Vagina (tissue), 2 donors: ENCODE data around the gene UBAP2L. TPM values are rescaled to one million over a fixed set of nuclear protein-coding genes. Genes with fewer than 3 reads are reported as not detected.
"Not testable (repeated sequence)": the region's sequence is repeated elsewhere in the genome, so short reads cannot be mapped to it uniquely, and the experiment has no call there.

Experiments
- DNase-seq, 2 donors: peaks; one replicate each; pipeline ENCODE4 v3.0.0-alpha.2; 2017; ENCODE audit errors: extremely low spot score in 2 of 2
- H3K27ac ChIP-seq: fragments of 200-600 bp; sonication (generic); one replicate; pipeline ENCODE4 v1.5.1; 2019
- H3K27me3 ChIP-seq: fragments of 200-600 bp; sonication (generic); one replicate; pipeline ENCODE4 v1.5.1; 2019
- H3K36me3 ChIP-seq, 2 donors: fragments of 200-600 bp; sonication (generic); one replicate each; pipeline ENCODE4 v1.5.1; 2017 to 2019
- H3K4me1 ChIP-seq: fragments of 200-600 bp; sonication (generic); one replicate; pipeline ENCODE4 v1.5.1; 2019
- H3K4me3 ChIP-seq, 2 donors: fragments of 200-600 bp; sonication (generic); 1 replicate in 1 of 2; 2 replicates in 1 of 2; pipeline ENCODE4 v1.5.1; 2016 to 2019
- H3K9me3 ChIP-seq: fragments of 200-600 bp; sonication (generic); one replicate; pipeline ENCODE4 v1.5.1; 2019
- CTCF ChIP-seq, 3 experiments: fragments of 450-650 bp in 2 of 3; fragments of 200-600 bp in 1 of 3; sonication (generic) in 1 of 3; IDR thresholded peaks; one replicate each; pipeline ENCODE4 v1.5.1; 2017 to 2019; ENCODE audit warnings: antibody characterized with exemption in 3 of 3, mild to moderate bottlenecking in 2 of 3, moderate library complexity in 2 of 3
- POLR2A ChIP-seq, 2 donors: fragments of 450-650 bp; IDR thresholded peaks; one replicate each; pipeline ENCODE4 v1.6.1; 2017; ENCODE audit warnings: antibody characterized with exemption in 2 of 2, mild to moderate bottlenecking in 2 of 2, moderate library complexity in 2 of 2
- POLR2AphosphoS5 ChIP-seq, 2 donors: sonication (generic); formaldehyde crosslinking; IDR thresholded peaks; one replicate each; pipeline ENCODE4 v1.9.0; 2017; ENCODE audit warnings: antibody characterized with exemption in 2 of 2, mild to moderate bottlenecking in 2 of 2, low read depth in 1 of 2; ENCODE audit not compliant: insufficient read depth in 1 of 2
- intact Hi-C: fragments of 100-400 bp; cut with DNase I; formaldehyde crosslinking; loops from one replicate; pipeline ENCODE4 v1.15.1; 2023
- microRNA counts, 2 donors: library from miRNA; unstranded; fragments of <30 nt; microRNA quantifications; one replicate each; lab custom pipeline; 2016 to 2017
- microRNA-seq: library from miRNA; unstranded; fragments of <30 nt; microRNA quantifications from one replicate; pipeline ENCODE4, GENCODE V29; 2017; ENCODE audit warnings: borderline number of aligned reads, borderline replicate concordance
- small RNA-seq: library from RNA; depleted of rRNA; stranded (forward); fragments of <200 nt; gene quantifications from one replicate; pipeline ENCODE3, GENCODE V24; 2016
- total RNA-seq: library from RNA; depleted of rRNA; stranded (reverse); fragments of >200 nt; gene quantifications from one replicate; pipeline ENCODE4 v1.2.3, GENCODE V29; 2016

UBAP2L gene
- total RNA-seq, 1 donor from 2014 or later, result 75.9 TPM

GRCh38 chr1:154312229-154313065 is 91.7 kb downstream of the UBAP2L start:
- H3K4me3 ChIP-seq, H3K4me1 ChIP-seq, H3K27me3 ChIP-seq, DNase-seq, intact Hi-C loops, H3K9me3 ChIP-seq, H3K27ac ChIP-seq, H3K36me3 ChIP-seq: not testable (repeated sequence)

GRCh38 chr1:154313066-154313356 is 92.3 kb downstream of the UBAP2L start:
- Histone ChIP-seq H3K9me3 (no peaks in the 10 kb centered on the region), H3K4me1 (no peaks in the 10 kb centered on the region), H3K27ac (no peak overlapping the region), H3K4me3 (no peak overlapping the region), H3K27me3 (no peaks in the 10 kb centered on the region), H3K36me3 (no peaks in the 10 kb centered on the region)
- no peak for DNase-seq
- TF ChIP-seq POLR2A (IDR thresholded peaks at IDR 0.05) (no peak), CTCF (IDR thresholded peaks at IDR 0.05) (no peak)
- intact Hi-C loops, result no loop called here

- H3K4me3 ChIP-seq, intact Hi-C loops, H3K27ac ChIP-seq, DNase-seq, H3K9me3 ChIP-seq, H3K36me3 ChIP-seq, H3K4me1 ChIP-seq, H3K27me3 ChIP-seq: not testable (repeated sequence)
Observed at GRCh38 chr1:154314226-154314625, 93.5 kb downstream of the UBAP2L start.

- Histone ChIP-seq H3K4me3 (no peak overlapping the region), H3K36me3 (no peaks in the 10 kb centered on the region), H3K4me1 (no peaks in the 10 kb centered on the region), H3K27me3 (no peaks in the 10 kb centered on the region), H3K9me3 (no peaks in the 10 kb centered on the region), H3K27ac (no peak overlapping the region)
- intact Hi-C loops, result no loop called here
- no peak for DNase-seq
- TF ChIP-seq CTCF (IDR thresholded peaks at IDR 0.05) (no peak), POLR2AphosphoS5 (IDR thresholded peaks at IDR 0.05; ENCODE audit: insufficient read depth in 1 of 2, low read depth in 1 of 2) (no peak), POLR2A (IDR thresholded peaks at IDR 0.05) (no peak)
Observed at GRCh38 chr1:154316704-154317103, 95.9 kb downstream of the UBAP2L start.

GRCh38 chr1:154318386-154318785 is 97.6 kb downstream of the UBAP2L start:
- no peak for DNase-seq
- Histone ChIP-seq H3K36me3 (no peaks in the 10 kb centered on the region), H3K4me3 (no peak overlapping the region), H3K9me3 (no peaks in the 10 kb centered on the region), H3K27me3 (no peaks in the 10 kb centered on the region), H3K4me1 (no peaks in the 10 kb centered on the region), H3K27ac (no peak overlapping the region)
- intact Hi-C loops, result no loop called here
- no peak for TF ChIP-seq CTCF (IDR thresholded peaks at IDR 0.05)
- TF ChIP-seq POLR2AphosphoS5 (IDR thresholded peaks at IDR 0.05; ENCODE audit: insufficient read depth in 1 of 2, low read depth in 1 of 2), result no peak
- no peak for TF ChIP-seq POLR2A (IDR thresholded peaks at IDR 0.05)

MicroRNAs encoded within 50 kb of the gene (microRNA counts, 767-probe panel; counts per million panel counts)
- microRNA hsa-miR-190b (lab: Ali Mortazavi, UCI), result 238 to 261 counts per million in 2 donors

Small RNA genes lying within 50 kb of the gene (microRNA-seq; reads per million reads assigned to microRNA genes)
- 34.5 reads per million, percentile 39 among the genes with 10 or more reads in this experiment for gene MIR190B

Small RNA genes lying within 50 kb of the gene (small RNA-seq; reads per million reads assigned to genes)
- gene MIR190B (0.52 reads per million), gene RF00273 (not detected), gene RNU6-121P (not detected), gene RNU6-239P (not detected), gene SNORA58B (not detected)

Other genes starting within 250 kb of the UBAP2L start
- 194 TPM for gene JTB, start 243.3 kb upstream of the UBAP2L start, total RNA-seq
- 49.8 TPM for gene RAB13, start 234.6 kb upstream of the UBAP2L start, total RNA-seq
- gene RPS27, start 230.2 kb upstream of the UBAP2L start, total RNA-seq, result 1,771 TPM
- not detected for gene NUP210L, start 65.9 kb upstream of the UBAP2L start, total RNA-seq
- gene TPM3, start 28.9 kb upstream of the UBAP2L start, total RNA-seq, result 138 TPM
- not detected for gene CFAP141, start 14.6 kb upstream of the UBAP2L start, total RNA-seq
- gene HAX1, start 51.7 kb downstream of the UBAP2L start, total RNA-seq, result 80.3 TPM
- not detected for gene AQP10, start 100.1 kb downstream of the UBAP2L start, total RNA-seq
- 65.1 TPM for gene ATP8B2, start 104.6 kb downstream of the UBAP2L start, total RNA-seq
- 50.8 TPM for gene IL6R, start 184.4 kb downstream of the UBAP2L start, total RNA-seq